ENCODE measurements around the gene CD14. TPM values are rescaled to one million over a fixed set of nuclear protein-coding genes. Genes with fewer than 3 reads are reported as not detected.
"Not testable (repeated sequence)": the region's sequence is repeated elsewhere in the genome, so short reads cannot be mapped to it uniquely, and the experiment has no call there.

The CD14 gene
- 0.56 and 0.64 TPM in 2 replicates for polyA plus RNA-seq (2014; cell fraction: cytosol; rRNA removed)
- polyA plus RNA-seq (2014; cell fraction: nucleus; rRNA removed): 0.73 and 0.74 TPM in 2 replicates

- DNase-seq (ENCODE audit: low spot score): peak; percentile 57
These were observed at the start of gene CD14 for GRCh38 chr5:140633021-140633471. Gene CD14 (minus strand): TSS chr5:140633175. CDS start chr5:140633071, 104 bp downstream.

GRCh38 chr5:140678993-140679392, 46.0 kb upstream of the CD14 start:
- no peak for DNase-seq (ENCODE audit: low spot score)

GRCh38 chr5:140677947-140678346, 45.0 kb upstream of the CD14 start:
- no peak for DNase-seq (ENCODE audit: low spot score)

GRCh38 chr5:140674629-140675028, 41.7 kb upstream of the CD14 start:
- no peak for DNase-seq (ENCODE audit: low spot score)

- no peak for DNase-seq (ENCODE audit: low spot score)
These were observed 41.2 kb upstream of the CD14 start for GRCh38 chr5:140674211-140674610.

- no peak for DNase-seq (ENCODE audit: low spot score)
These were observed 40.4 kb upstream of the CD14 start, which contains the start of gene DND1 for GRCh38 chr5:140673187-140673976. Gene DND1 (minus strand): TSS chr5:140673576. CDS start chr5:140673542, 34 bp downstream.

GRCh38 chr5:140672455-140673186, 39.6 kb upstream of the CD14 start:
- no peak for DNase-seq (ENCODE audit: low spot score)

- no peak for DNase-seq (ENCODE audit: low spot score)
These were observed 38.6 kb upstream of the CD14 start for GRCh38 chr5:140671472-140672125.

- DNase-seq (ENCODE audit: low spot score): not testable (repeated sequence)
These were observed 38.1 kb upstream of the CD14 start for GRCh38 chr5:140671035-140671434.

- peak; percentile 96 for DNase-seq (ENCODE audit: low spot score)
These were observed 31.6 kb upstream of the CD14 start, which contains the start of gene WDR55 for GRCh38 chr5:140664359-140665119. Gene WDR55 (plus strand): TSS chr5:140664904. CDS start chr5:140664913, 9 bp downstream.

GRCh38 chr5:140664030-140664358, 31.0 kb upstream of the CD14 start:
- no peak for DNase-seq (ENCODE audit: low spot score)

- DNase-seq (ENCODE audit: low spot score): not testable (repeated sequence)
These were observed 27.4 kb upstream of the CD14 start for GRCh38 chr5:140660371-140660770.

- DNase-seq (ENCODE audit: low spot score): no peak
These were observed 25.9 kb upstream of the CD14 start for GRCh38 chr5:140658870-140659269.

- no peak for DNase-seq (ENCODE audit: low spot score)
These were observed 14.1 kb upstream of the CD14 start for GRCh38 chr5:140647042-140647419.

- DNase-seq (ENCODE audit: low spot score): no peak
These were observed 9.7 kb upstream of the CD14 start for GRCh38 chr5:140642718-140643117.

GRCh38 chr5:140641716-140642115, 8.7 kb upstream of the CD14 start:
- no peak for DNase-seq (ENCODE audit: low spot score)

- DNase-seq (ENCODE audit: low spot score): peak; percentile 88
These were observed 6.4 kb upstream of the CD14 start, which contains the start of gene TMCO6 for GRCh38 chr5:140639148-140639981. Gene TMCO6 (plus strand): TSS chr5:140639451. CDS start chr5:140639528, 77 bp downstream.

GRCh38 chr5:140638898-140639147, 5.8 kb upstream of the CD14 start:
- not testable (repeated sequence) for DNase-seq (ENCODE audit: low spot score)

GRCh38 chr5:140637371-140638100, 4.6 kb upstream of the CD14 start:
- DNase-seq (ENCODE audit: low spot score): no peak

All from SK-N-DZ (cell line).